Memory B cell (primary cell): ENCODE measurements around the gene ABCB11.
A peak's percentile ranks its signal among the peaks of the same experiment; 100 is the strongest.
"Not testable (repeated sequence)": the region's sequence is repeated elsewhere in the genome, so short reads cannot be mapped to it uniquely, and the experiment has no call there.

Experiments
- ATAC-seq: fragments of 150-1000 bp; cut with Tn5 transposase; 2 replicates; pipeline ENCODE4 v1.10.0; 2021; ENCODE audit warnings: low read depth, mild to moderate bottlenecking, moderate library complexity
- DNase-seq, 2 donors: peaks; one replicate each; pipeline ENCODE4 v3.0.0; 2022; ENCODE audit warnings: low spot score in 2 of 2
- H3K27ac Mint-ChIP-seq: one replicate; pipeline ENCODE4 v1.8.0; 2022; ENCODE audit warnings: mild to moderate bottlenecking, moderate library complexity, mixed read lengths
- H3K27me3 Mint-ChIP-seq: one replicate; pipeline ENCODE4 v1.8.0; 2022; ENCODE audit warnings: mixed read lengths
- H3K36me3 Mint-ChIP-seq: one replicate; pipeline ENCODE4 v1.8.0; 2022; ENCODE audit warnings: mild to moderate bottlenecking, mixed read lengths
- H3K4me1 Mint-ChIP-seq: one replicate; pipeline ENCODE4 v1.8.0; 2022; ENCODE audit warnings: mixed read lengths
- H3K4me3 Mint-ChIP-seq: one replicate; pipeline ENCODE4 v1.8.0; 2022; ENCODE audit warnings: mild to moderate bottlenecking, moderate library complexity, mixed read lengths
- H3K9me3 Mint-ChIP-seq: one replicate; pipeline ENCODE4 v1.8.0; 2022; ENCODE audit warnings: mixed read lengths

ABCB11 gene

DNA sequence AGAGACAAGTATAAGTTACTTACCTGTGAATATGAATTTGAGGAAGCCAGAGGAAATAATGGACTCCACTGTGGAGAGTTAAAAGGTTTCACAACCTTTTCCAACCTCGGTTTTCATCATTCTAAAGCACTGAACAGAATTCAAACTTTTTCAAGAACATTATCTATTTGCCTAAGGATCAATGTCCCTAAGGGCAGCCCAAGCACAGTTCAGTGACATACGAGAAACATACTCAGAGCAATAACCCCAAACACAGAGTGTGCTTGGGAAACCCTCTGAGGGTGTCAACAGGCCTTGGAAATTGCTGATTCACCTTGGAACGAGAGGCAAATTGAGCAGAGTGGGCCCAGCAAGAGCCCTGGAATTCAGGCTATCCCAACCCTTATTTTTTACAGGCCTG lies at the start of gene ABCB11:
Gene ABCB11, minus strand, starts transcription at position 123 of the 400 bp plus-strand sequence. CDS start 13,199 bp downstream, outside the sequence.
- DNase-seq: no peak
- no peak for ATAC-seq
- H3K9me3 Mint-ChIP-seq: peaks cover 5% of the 10 kb centered on the region
- H3K4me3 Mint-ChIP-seq: no peak within 1 kb of the TSS
- no peaks in the 10 kb centered on the region for H3K4me1 Mint-ChIP-seq
- H3K27me3 Mint-ChIP-seq: peaks cover 1% of the 10 kb centered on the region
- no peaks in the 10 kb centered on the region for H3K36me3 Mint-ChIP-seq
- no peak within 1 kb of the TSS for H3K27ac Mint-ChIP-seq

DNA sequence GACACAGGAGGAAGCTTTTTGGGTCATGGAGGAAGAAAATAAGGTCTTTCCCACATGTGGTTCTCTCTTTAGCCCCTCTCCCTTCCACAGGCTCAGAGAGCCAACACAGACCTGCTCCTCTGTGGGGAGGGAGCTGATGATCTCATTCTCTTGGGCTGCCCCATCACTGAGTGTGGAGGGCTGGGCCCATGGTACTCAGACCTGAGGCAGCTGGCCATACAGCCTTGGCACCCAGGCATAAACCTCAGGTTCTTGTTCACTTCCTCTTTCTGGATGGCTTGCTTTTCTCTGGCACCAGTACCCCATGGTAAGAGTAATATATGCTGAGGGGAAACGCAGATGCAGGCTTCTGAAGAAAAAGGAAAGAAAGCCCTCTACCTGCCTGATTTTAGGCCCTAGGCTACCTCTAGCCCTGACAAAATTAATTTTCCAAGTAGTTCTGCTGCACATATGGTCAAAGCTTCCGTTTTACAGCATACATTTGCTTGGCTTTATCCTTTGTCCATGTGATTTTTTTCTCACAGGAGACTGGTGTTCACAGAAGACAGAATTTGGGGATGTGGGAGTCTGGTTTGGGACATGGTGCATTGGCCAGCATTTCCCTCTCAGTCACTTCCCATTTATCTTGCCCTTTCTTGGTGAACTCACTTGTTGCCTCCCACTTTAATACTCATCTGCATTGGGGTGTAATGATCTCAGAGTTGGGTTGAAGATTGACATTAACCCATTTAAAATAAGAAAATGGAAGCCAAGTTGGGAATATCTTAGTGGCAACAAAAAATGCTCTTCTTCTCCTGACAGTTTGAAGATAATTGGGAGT lies 49.3 kb upstream of the ABCB11 start:
- no peaks in the 10 kb centered on the region for H3K9me3 Mint-ChIP-seq
- ATAC-seq (peak; percentile 78), DNase-seq (no peak)
- no peak overlapping the region for H3K4me3 Mint-ChIP-seq
- no peak overlapping the region for H3K27ac Mint-ChIP-seq
- H3K27me3 Mint-ChIP-seq: no peaks in the 10 kb centered on the region
- no peaks in the 10 kb centered on the region for H3K36me3 Mint-ChIP-seq
- peaks cover 5% of the 10 kb centered on the region for H3K4me1 Mint-ChIP-seq

DNA sequence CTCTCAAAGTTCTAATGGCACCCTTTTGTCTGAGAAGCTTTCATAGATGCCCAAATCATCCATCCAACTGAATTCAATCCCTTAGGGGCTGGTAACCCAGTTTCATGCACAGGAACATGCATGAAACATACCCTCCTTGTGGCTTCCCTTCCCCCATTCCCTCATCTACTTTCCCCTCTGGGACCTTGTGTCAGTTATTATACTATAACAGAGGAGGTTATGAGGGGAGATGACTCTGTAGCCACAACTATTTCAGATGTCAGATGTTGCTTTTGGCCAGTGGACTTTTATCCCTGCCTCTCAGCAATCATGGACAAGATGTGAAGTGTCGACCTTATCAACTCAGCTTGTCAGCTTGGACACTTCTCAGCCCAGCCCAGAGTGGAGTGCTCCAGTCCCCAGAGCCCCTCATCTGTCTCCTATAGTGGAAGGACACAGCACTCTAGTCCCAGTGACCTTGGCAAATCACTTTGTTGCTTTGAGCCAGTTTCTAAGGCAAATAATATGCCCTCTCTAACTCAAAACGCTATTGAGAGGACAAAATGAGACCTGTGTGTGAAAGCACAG lies 46.6 kb upstream of the ABCB11 start:
- Mint-ChIP-seq H3K27me3 (no peaks in the 10 kb centered on the region), H3K27ac (no peak overlapping the region), H3K4me3 (no peak overlapping the region), H3K36me3 (no peaks in the 10 kb centered on the region), H3K9me3 (peaks cover 2% of the 10 kb centered on the region), H3K4me1 (peaks cover 15% of the 10 kb centered on the region)
- DNase-seq (no peak), ATAC-seq (no peak)

DNA sequence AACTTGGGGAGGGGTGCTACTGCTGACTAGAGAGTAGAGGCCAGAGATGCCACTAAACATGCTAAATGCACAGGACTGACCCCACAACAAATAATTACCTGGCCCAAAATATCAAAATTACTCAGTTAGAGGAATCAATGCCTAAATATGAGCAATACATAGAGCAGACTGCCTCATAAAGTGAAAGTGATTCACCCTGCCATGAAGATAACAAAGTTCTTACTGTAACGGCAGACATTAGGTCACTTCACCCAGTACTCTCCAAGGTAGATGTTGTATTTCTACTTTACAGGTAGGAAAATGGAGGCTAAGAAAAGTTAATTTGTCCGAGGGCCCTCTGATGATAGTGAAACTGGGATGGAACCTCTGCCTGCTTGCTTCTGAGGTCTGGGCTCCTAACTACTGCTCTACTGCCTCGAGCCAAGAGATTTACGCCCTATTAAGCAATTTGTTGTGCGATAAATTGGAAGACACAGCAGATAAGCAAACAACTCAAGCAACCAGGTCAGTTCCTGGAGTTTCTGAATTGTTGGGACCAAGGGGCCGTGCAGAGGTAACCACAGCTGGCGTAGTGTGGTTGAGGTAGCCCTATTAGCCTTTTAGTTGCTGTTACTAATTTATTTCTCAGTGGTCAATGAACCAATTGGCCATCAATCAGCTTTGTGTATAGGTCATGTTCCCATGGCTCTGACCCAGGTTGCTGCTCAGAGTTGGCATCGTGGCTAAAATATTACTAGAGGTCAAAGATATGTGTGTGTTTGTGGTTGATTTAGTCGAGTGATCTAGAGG lies 43.0 kb upstream of the ABCB11 start:
- H3K9me3 Mint-ChIP-seq: peaks cover 2% of the 10 kb centered on the region
- no peak for ATAC-seq

DNA sequence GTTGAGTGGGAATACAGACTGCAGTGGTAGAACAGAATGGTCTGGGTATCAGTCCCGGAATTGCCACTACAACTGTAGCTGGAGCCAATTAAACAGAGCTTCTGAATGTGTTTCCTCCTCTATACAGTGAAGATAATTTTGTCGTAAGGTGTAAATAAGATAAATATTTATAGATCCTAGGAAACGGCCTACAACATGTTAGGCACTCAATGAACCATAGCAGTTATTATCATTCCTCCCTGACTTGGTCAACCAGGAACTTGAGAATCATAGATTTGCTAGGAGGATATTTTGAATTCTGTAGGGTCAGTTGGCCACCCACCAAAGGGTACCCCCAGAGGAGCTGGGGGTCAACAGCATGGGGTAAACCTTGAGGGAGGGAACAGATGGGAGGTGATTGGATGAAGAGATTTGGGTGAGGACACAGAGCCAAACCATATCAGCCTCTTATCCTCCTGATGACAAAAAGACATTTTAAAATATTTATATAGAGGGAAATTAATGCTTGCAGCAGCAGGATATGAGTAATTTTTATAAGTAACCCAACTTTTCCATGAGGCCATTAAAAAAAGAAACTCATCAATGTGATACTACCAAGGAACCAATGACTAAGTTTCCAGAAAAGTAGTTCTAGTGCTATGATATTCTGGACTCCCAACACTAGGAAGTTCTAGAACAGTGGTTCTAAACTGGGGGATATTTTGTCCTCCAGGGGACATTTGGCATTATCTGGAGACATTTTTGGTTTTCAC lies 42.3 kb upstream of the ABCB11 start:
- Mint-ChIP-seq H3K4me3 (no peak overlapping the region), H3K27ac (no peak overlapping the region)

More for the DNA sequence above, 43.0 kb upstream of the ABCB11 start:
- H3K4me1 Mint-ChIP-seq: peaks cover 17% of the 10 kb centered on the region
- DNase-seq: no peak
- no peaks in the 10 kb centered on the region for H3K36me3 Mint-ChIP-seq
- H3K4me3 Mint-ChIP-seq: no peak overlapping the region
- H3K27me3 Mint-ChIP-seq: no peaks in the 10 kb centered on the region
- H3K27ac Mint-ChIP-seq: no peak overlapping the region

DNA sequence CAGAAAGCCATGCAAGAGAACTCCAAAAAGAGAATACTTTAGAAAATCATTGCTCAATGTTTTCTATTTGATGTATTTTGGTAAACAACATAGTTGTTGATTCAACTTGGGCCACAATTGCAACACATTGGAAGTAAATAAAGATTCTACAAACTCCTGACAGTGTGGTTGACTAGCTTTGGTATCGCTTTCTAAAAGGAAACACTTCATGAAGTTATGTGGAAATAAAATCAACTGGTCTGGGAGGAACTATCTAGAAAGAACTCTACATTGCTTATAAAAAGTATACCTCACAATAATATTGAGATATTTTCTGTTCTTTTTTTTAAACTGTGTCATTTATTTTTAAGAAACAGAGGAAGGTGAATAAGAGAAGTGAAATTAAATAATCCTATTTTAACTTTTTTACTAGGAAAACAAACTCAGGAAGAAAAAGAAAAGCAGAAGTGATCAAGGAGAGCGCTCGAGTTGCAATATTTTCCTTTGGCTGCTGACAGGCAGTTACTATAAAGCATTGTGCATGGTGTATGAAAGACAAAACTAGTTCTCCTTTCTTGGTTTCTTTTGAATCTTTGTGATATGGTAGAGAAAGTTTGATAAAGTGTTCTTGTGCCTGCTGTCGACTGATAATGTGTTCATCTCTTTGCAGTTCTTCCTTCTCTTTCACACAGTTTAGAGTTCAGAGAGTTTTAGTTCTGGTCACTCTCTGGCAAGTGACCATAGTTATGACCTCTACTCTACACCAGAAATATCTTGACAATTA lies 41.2 kb upstream of the ABCB11 start:
- Mint-ChIP-seq H3K4me1 (peaks cover 17% of the 10 kb centered on the region), H3K27ac (no peak overlapping the region), H3K4me3 (no peak overlapping the region), H3K27me3 (no peaks in the 10 kb centered on the region), H3K36me3 (no peaks in the 10 kb centered on the region), H3K9me3 (peaks cover 2% of the 10 kb centered on the region)
- ATAC-seq: peak; percentile 41
- DNase-seq: no peak

More for the DNA sequence above, 42.3 kb upstream of the ABCB11 start:
- DNase-seq (no peak), ATAC-seq (no peak)
- peaks cover 2% of the 10 kb centered on the region for H3K9me3 Mint-ChIP-seq
- peaks cover 17% of the 10 kb centered on the region for H3K4me1 Mint-ChIP-seq
- no peaks in the 10 kb centered on the region for H3K36me3 Mint-ChIP-seq
- H3K27me3 Mint-ChIP-seq: no peaks in the 10 kb centered on the region

DNA sequence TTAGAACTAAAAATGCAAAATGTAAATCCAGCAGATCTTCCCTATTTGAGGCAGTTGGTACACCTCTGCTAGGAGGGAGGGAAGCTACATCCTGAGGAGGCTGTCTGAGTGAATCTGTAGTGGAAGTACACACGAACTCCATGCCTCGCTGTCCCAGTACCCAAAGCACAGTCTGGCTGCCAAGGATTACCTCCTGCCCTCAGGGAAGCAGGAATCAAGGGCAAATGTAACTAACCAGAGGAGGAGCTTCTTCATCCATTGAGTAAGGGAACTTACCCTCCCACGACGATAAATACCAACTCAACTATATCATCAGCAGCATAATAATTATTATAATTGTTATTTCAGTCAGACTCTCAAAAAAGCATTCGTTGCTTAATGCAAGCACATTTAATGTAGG lies 40.3 kb upstream of the ABCB11 start:
- Mint-ChIP-seq H3K36me3 (no peaks in the 10 kb centered on the region), H3K27me3 (no peaks in the 10 kb centered on the region), H3K9me3 (peaks cover 2% of the 10 kb centered on the region), H3K4me1 (peaks cover 17% of the 10 kb centered on the region), H3K27ac (no peak overlapping the region), H3K4me3 (no peak overlapping the region)
- DNase-seq (no peak), ATAC-seq (no peak)

DNA sequence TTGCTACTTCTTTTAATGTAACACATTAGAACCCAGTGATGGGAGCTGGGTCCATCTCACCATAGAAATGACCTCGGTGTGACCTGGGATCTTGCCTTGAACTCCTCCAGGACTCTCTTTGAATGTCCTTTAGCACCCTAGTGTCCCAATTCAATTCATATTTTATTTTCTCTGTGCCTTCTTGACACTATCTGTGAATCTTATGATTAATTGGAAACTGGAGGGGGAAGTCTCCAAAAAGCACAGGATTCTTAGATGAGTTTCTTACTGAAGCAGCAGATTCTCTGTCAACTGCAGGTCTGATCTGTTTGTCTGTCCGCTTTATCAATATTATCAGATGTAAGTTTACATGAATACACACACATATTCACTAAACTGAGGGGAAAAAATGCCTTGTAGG lies 38.7 kb upstream of the ABCB11 start:
- H3K9me3 Mint-ChIP-seq: peaks cover 2% of the 10 kb centered on the region
- H3K4me3 Mint-ChIP-seq: no peak overlapping the region
- no peak for ATAC-seq
- peaks cover 16% of the 10 kb centered on the region for H3K4me1 Mint-ChIP-seq
- DNase-seq: no peak
- H3K27me3 Mint-ChIP-seq: no peaks in the 10 kb centered on the region
- H3K36me3 Mint-ChIP-seq: no peaks in the 10 kb centered on the region
- H3K27ac Mint-ChIP-seq: no peak overlapping the region

DNA sequence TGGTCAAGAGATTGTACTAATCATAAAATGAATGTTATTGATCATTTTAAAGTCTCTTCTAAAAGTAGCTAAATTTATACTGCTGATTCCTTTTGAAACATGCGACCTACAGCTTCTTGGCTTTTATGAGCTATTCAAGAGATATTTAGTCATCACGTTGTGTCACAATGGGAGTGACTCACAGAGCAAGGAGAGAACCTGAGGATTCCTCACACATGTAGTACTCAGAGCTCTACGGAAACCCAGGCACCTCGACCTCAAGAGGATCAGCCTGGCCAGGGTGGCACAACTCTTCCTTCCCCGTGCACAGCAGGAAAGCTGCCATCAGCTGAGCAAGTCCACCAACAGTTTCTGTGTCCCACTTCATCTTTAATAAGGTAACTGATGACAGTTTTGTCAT lies 38.2 kb upstream of the ABCB11 start, which contains the start of gene DHRS9:
Gene DHRS9, plus strand, starts transcription at position 223 of the 400 bp plus-strand sequence. CDS start 12,019 bp downstream, outside the sequence.
- DNase-seq (no peak), ATAC-seq (no peak)
- Mint-ChIP-seq H3K4me3 (no peak within 1 kb of the TSS), H3K36me3 (no peaks in the 10 kb centered on the region), H3K27me3 (no peaks in the 10 kb centered on the region), H3K4me1 (peaks cover 11% of the 10 kb centered on the region), H3K27ac (no peak within 1 kb of the TSS), H3K9me3 (no peaks in the 10 kb centered on the region)

DNA sequence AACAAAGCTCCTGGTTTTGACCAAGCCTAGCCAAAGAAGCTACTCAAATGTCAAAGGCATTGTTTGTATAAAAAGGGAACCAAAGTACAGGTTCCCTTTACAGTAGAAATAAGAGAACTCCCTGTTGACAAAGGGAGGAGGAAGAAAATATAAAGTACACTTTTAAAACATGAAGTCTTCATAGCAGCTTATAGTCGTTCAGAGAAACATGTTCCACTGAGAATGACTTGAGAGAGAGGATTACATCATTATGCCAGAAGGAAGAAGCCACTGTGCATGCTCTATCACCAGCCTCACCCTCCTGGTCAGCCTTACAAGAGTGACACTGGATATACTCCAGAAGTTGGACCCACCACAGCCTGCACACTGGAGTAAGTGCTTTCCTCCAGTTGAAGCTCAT lies 35.8 kb upstream of the ABCB11 start:
- Mint-ChIP-seq H3K4me1 (no peaks in the 10 kb centered on the region), H3K27ac (no peak overlapping the region), H3K27me3 (no peaks in the 10 kb centered on the region), H3K4me3 (no peak overlapping the region), H3K9me3 (no peaks in the 10 kb centered on the region), H3K36me3 (no peaks in the 10 kb centered on the region)
- ATAC-seq (no peak), DNase-seq (no peak)

DNA sequence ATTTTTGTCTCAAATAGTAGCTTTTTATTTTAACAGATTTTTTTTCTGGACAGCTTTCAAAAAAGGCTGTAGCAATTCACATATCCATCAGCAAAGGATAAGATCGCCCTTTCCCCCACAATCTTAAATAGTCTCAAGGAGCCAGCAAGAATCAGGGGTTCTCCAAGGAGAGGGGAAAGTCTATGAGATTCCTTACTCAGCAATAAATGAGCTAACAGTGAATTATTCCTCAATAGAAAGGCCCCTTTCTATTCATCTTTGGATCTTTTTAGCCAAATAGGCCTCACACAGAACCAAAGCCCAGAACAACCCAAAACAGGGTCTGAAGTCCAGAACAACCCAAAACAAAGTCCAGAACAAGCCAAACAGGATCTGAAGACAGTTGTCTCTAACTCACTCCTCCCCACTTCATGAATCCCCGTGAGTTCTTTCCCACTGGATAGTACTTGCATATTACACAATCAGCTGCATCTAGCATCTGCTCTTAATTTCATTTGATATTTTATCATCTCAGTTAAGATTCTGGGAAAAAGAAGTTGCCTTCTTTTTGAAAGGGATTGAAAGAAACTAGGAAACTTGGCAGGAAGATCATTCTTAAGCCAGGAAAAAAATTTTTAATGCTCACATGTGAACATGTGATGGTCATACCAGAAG lies 34.9 kb upstream of the ABCB11 start:
- Mint-ChIP-seq H3K27me3 (no peaks in the 10 kb centered on the region), H3K27ac (no peak overlapping the region), H3K36me3 (no peaks in the 10 kb centered on the region), H3K4me3 (no peak overlapping the region), H3K4me1 (no peaks in the 10 kb centered on the region), H3K9me3 (no peaks in the 10 kb centered on the region)
- ATAC-seq (no peak), DNase-seq (no peak)

DNA sequence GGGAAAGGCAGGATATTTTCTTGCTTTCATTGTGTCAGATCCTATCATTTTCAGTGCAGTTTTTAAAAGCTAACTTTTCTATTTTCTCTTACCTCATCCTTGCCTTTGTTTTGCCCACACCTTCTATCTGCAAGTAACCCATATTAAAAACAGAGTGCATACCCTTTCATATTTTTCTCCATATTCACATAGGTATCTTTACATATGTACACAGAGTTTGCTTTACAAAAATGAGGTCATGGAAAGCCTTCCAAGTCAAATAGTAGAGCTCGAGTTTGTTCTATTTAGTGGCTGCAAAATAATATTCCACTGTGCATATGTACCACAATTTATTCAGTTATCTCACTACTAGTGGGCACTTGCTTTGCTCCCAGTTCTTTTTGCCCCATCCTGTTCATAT lies 34.3 kb upstream of the ABCB11 start:
- H3K27ac Mint-ChIP-seq: no peak overlapping the region
- no peak overlapping the region for H3K4me3 Mint-ChIP-seq
- DNase-seq (no peak), ATAC-seq (no peak)
- H3K36me3 Mint-ChIP-seq: no peaks in the 10 kb centered on the region
- H3K9me3 Mint-ChIP-seq: no peaks in the 10 kb centered on the region
- no peaks in the 10 kb centered on the region for H3K4me1 Mint-ChIP-seq
- H3K27me3 Mint-ChIP-seq: no peaks in the 10 kb centered on the region

DNA sequence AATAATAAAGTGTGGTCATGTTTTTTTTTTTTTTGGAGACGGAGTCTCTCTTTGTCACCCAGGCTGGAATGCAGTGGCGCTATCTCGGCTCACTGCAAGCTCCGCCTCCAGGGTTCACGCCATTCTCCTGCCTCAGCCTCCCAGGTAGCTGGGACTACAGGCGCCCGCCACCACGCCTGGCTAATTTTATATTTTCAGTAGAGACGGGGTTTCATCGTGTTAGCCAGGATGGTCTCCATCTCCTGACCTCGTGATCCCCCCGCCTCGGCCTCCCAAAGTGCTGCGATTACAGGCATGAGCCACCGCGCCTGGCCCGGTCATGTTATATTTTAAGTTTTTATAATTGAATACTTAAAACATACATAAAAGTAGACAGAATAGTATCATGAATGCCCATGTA lies 33.1 kb upstream of the ABCB11 start:
- H3K4me1 Mint-ChIP-seq, H3K27ac Mint-ChIP-seq, H3K27me3 Mint-ChIP-seq, H3K4me3 Mint-ChIP-seq, H3K36me3 Mint-ChIP-seq, ATAC-seq, H3K9me3 Mint-ChIP-seq, DNase-seq: not testable (repeated sequence)
